NCI-H460 (cell line): ENCODE data around the gene CEP104. TPM values are rescaled to one million over a fixed set of nuclear protein-coding genes. Genes with fewer than 3 reads are reported as not detected.
"Not testable (repeated sequence)": the region's sequence is repeated elsewhere in the genome, so short reads cannot be mapped to it uniquely, and the experiment has no call there.

Source experiments
- DNase-seq: peaks from one replicate; pipeline ENCODE4 v3.0.0-alpha.2; 2016; ENCODE audit warnings: low read depth; ENCODE audit errors: extremely low read depth
- total RNA-seq: library from RNA; depleted of rRNA; stranded (reverse); fragments of >200 nt; shearing (Covaris generic); gene quantifications from 2 replicates; pipeline ENCODE4 v1.2.3, GENCODE V29; 2014

The CEP104 gene
- total RNA-seq, 1 experiment from 2014 or later = 18.5 TPM

GRCh38 chr1:3805038-3805437 lies 52.0 kb downstream of the CEP104 start:
- no peak for DNase-seq

DNA sequence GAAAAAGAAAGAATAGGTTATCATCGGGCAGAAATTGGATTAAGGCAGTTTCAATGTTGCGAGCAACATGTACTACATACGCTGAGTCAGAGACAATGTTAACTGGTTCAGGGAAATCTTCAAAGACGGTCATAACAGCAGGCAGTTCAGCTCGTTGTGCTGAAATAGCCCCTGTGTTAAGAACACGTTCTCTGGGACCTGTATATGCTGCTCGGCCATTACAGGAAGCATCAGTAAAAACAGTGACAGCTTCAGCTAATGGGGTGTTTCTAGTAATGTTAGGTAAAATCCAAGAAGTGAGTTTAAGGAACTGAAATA lies 52.4 kb downstream of the CEP104 start:
- DNase-seq = not testable (repeated sequence)

- no peak for DNase-seq
These were observed 52.9 kb downstream of the CEP104 start for GRCh38 chr1:3803905-3804626.

DNA sequence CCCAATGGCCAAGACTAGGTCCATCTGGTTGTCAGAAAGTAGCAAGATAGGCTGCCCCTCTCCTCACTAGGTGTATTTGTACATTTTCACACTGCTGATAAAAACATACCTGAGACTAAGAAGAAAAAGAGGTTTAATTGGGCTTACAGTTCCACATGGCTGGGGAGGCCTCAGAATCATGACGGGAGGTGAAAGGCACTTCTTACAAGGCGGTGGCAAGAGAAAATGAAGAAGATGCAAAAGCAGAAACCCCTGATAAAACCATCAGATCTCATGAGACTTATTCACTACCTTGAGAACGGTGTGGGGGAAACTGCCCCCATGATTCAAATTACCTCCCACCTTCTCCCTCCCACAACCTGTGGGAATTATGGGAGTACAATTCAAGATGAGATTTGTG lies 56.2 kb downstream of the CEP104 start:
- DNase-seq = not testable (repeated sequence)

DNA sequence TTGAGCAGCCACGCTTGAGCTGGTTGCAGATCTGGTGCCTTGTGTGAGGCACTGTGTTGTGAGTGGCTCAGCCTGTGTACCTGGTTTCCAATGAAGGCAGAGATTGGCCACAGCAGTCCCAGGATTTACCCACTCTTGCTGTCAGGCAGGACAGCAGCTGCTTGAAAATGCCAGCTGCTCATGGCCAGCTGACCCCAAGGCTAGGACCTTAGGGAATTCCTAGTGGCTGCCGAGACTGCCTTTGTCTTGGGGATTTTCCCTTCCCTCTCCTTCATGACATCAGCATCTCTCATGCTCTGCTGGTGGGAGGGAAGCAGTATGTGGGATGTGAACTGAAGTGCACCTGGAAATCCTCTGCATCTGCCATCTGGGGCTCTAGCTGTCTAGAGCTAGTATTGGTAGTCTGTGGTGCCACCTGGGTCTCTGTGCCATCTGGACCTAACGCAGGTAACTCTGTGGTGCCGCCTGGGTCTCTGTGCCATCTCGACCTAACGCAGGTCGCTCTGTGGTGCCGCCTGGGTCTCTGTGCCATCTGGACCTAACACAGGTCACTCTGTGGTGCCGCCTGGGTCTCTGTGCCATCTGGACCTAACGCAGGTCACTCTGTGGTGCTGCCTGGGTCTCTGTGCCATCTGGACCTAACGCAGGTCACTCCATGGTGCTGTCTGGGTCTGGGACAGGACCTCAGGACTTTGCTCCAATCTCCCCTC lies 56.9 kb downstream of the CEP104 start:
- no peak for DNase-seq

DNA sequence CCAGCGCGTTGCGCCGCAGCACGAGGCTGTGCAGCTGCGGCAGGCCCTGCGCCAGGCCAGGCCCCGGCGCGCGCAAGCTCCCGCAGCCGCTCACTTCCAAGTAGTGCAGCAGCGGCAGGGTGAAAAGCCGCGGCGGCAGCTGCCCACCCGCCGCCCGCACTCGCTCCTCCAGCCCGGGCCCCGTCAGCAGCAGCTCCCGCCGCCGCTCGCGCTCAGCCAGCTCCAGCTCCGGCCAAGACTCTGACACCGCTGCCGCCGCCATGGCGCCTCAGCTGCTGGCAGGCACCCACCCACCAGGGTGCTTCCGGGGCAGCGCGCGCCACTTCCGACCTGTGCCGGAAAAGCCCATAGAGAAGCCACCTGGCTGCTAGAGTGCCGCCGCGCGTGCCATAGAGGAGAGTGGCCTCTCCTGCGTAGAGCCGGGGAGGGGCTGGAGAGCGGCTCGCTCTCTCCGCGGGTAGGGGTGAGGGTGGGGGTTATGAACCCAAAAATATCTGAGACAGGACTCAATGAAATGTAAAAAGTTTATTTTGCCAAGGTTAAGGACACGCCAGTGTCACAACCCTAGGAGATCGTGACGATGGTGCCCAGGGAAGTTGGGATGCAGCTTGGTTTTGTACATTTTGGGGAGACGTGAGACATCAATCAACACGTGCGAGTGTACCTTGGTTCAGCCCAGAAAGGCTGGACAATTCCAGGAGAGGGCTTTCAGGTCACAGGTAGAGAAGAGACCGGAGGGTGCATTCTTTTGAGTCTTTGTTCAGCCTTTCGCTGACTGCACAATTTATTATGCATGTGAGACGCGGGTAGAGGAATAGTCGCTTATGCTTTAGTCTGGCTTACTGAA lies 60.6 kb downstream of the CEP104 start, which contains the start of gene LRRC47:
Gene LRRC47 (minus strand): TSS at position 284 of the 847 bp plus-strand sequence. CDS start 22 bp downstream, at position 262.
- DNase-seq = peak; percentile 84

- no peak for DNase-seq
These were observed 61.4 kb downstream of the CEP104 start for GRCh38 chr1:3795453-3796214.

- DNase-seq = no peak
These were observed 66.1 kb downstream of the CEP104 start for GRCh38 chr1:3790952-3791351.

- no peak for DNase-seq
These were observed 66.5 kb downstream of the CEP104 start for GRCh38 chr1:3790500-3790923.

- no peak for DNase-seq
These were observed 67.3 kb downstream of the CEP104 start for GRCh38 chr1:3789421-3790300.

DNA sequence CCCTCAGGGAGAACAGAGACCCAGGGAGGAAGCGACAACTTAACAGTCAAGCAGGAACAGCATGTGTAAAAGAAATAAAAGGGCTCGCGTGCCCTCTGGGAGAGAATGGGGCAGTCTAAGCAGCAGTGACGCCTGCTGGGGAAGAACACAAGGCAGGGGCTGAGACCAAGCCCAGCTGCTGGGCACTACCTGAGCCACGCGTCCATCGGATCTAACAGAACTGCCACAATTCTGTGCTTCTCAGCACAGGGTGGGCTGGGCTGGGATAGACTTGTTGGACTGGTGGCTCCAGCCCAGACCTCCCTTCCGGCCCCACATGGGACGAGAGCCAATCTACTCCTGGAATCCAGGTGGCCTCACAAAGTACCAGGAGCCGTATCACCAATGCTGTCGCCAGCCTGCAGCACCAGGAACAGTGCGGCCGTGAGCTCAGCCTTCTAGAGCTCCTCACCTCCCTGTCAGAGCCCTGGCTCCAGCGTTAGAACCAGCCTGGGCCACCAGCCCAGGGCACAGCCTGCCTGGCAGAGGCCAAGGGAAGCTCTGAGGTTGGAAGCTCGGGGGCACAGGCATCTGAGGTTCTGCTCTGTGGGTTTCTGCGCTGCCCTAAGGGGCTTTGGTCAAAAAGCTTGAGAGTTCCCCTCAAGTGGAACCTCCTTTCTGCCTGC lies 68.1 kb downstream of the CEP104 start:
- no peak for DNase-seq

- no peak for DNase-seq
These were observed 69.0 kb downstream of the CEP104 start for GRCh38 chr1:3787745-3788605.

DNA sequence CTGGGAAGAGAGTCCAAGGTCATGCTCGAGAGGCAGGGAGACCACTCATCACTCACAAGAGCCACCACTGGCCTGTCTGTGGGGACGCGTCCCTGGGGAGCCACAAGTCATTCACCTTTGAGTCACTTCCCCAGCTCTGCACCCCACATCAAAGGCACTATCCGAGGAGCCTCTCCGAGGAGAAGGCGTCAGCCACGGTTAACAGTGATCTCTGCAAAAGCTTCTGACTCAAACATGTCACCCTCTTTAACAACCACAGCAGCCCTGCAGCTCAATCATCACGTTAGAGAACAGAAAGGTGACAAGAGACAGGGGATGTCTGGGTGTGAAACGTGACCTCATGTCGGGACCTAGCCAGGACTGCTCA lies 69.7 kb downstream of the CEP104 start:
- DNase-seq = no peak

GRCh38 chr1:3786468-3787348 lies 70.3 kb downstream of the CEP104 start:
- DNase-seq = no peak

DNA sequence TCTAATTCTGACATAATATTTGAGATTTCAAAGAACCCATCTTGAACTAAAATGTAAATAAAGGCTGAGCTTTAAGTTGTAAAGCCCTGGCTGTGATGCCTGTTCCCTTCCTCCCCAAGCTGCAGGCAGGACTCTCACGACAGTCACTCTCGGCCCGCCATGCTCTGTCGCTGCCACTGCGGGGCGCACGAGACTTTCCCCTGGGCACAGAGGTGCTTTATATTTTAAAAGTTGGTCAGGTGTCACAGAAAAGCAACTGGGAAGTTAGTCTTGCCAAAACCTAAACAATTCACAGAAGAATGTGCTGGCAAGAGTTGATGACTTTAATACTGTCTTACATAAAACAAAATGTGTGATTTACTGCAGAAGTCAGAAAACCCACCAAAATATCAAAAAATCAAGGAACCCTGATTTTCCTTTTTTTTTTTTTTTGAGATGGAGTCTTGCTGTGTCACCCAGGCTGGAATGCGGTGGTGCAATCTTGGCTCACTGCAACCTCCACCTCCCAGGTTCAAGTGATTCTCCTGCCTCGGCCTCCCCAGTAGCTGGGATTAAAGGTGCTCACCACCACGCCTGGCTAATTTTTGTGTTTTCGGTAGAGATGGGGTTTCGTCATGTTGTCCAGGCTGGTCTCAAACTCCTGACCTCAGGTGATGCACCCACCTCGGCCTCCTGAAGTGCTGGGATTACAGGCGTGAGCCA lies 71.4 kb downstream of the CEP104 start:
- no peak for DNase-seq

DNA sequence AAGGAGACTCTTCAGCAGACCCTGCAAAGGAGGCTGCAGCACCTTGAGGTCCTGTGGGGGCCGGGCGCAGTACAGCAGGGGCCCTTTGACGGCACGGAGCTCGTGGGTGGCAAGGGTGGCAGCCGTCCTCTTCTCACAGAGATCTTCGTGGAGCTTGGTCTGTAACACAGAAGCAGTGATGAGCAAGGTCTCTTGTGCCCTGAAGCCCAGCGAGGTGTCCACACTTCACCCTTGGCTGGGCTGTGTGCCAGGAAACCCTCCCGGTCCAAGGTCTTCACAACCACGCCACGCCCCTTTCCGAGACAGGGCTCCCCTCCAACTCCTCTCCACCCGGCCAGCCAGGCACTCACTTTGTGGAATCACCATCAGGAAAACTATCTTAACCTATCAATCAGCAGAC lies 72.0 kb downstream of the CEP104 start:
- no peak for DNase-seq
